H1 (cell line): ENCODE results near the gene EPB41L4B. TPM values are rescaled to one million over a fixed set of nuclear protein-coding genes. Genes with fewer than 3 reads are reported as not detected.

Source experiments
- BCL11A ChIP-seq, 2 experiments: IDR thresholded peaks; one replicate each; pipeline ENCODE4 v1.6.1; 2011; ENCODE audit warnings: low read depth in 2 of 2, low read length in 2 of 2, mild to moderate bottlenecking in 2 of 2
- BRCA1 ChIP-seq: IDR thresholded peaks from 2 replicates; pipeline ENCODE4 v1.6.1; 2012; ENCODE audit warnings: low read depth, low read length, improper control_type of control experiment
- CBX5 ChIP-seq: fragments of 300-800, 300-1000 bp; sonication (generic); IDR thresholded peaks from 2 replicates; pipeline ENCODE4 v1.7.1; 2016; ENCODE audit warnings: antibody characterized with exemption, low read length, low read depth
- EGR1 ChIP-seq: IDR thresholded peaks from 2 replicates; pipeline ENCODE4 v1.6.1; 2011; ENCODE audit warnings: low read depth, low read length, borderline replicate concordance
- HDAC2 ChIP-seq, 2 experiments: fragments of 300-600 bp in 1 of 2; sonication (generic) in 1 of 2; IDR thresholded peaks; 2 replicates each; pipeline ENCODE4 v1.6.1; 2011 to 2012; ENCODE audit warnings: low read depth in 2 of 2, low read length in 2 of 2, mild to moderate bottlenecking in 2 of 2, moderate library complexity in 2 of 2, borderline replicate concordance in 1 of 2, inconsistent platforms in 1 of 2
- SP4 ChIP-seq: IDR thresholded peaks from 2 replicates; pipeline ENCODE4 v1.6.1; 2012; ENCODE audit warnings: low read length, inconsistent platforms
- polyA plus RNA-seq, 7 experiments: library from polyadenylated mRNA; depleted of rRNA in 3 of 7; stranded (reverse) in 5 of 7; unstranded in 2 of 7; fragments of >200 nt in 5 of 7; fragments of 200-250 nt in 2 of 7; gene quantifications; 1 replicate in 5 of 7; 2 replicates in 1 of 7; 4 replicates in 1 of 7; pipeline versions ENCODE4 v1.2.1 to v1.2.3, GENCODE V29; 2011 to 2013; ENCODE audit warnings: missing spikeins in 2 of 7, mixed read lengths in 2 of 7
- total RNA-seq: library from RNA; stranded (reverse); fragmentation: NEBNext Ultra II Directional; extraction: Animal tissue kit (Norgen Biotek cat#: 25700); gene quantifications from 2 replicates; pipeline ENCODE4 v1.2.1, GENCODE V29; 2021

EPB41L4B gene
- total and polyA plus RNA-seq, 2 of the 8 experiments (the other 6 are each of a cell fraction or from before 2014, with no cell fraction given) = 11.9 to 25.0 TPM

DNA sequence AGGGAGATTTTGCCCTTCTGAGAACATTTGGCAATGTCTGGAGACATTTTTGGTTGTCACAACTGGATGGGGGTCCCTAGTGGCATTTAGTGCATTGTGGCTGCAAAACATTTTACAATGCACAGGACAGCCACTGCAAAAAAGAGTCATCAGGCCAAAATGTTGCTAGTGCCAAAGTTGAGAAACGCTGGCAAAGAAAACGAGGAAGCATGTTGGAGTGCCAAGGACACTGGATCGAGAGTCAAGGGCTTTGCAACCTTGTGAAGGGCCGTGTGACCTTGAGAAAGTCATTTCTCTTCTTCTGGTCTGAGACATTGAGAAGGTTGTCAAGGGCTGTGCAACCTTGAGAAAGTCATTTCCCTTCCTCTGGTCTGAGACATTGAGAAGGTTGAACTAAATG, 108.1 kb downstream of the EPB41L4B start (continued):
- TF ChIP-seq SP4 (no peak), BRCA1 (no peak), BCL11A (IDR thresholded peaks at IDR 0.05; ENCODE audit: low read depth in 2 of 2, low read length in 2 of 2) (no peak), CBX5 (no peak), HDAC2 (IDR thresholded peaks at IDR 0.05; ENCODE audit: borderline replicate concordance in 1 of 2, low read depth in 2 of 2, low read length in 2 of 2) (no peak), EGR1 (no peak)
